ENCODE results near the gene P2RY12.

The P2RY12 gene

GRCh38 chr3:151330899-151331298, 53.7 kb downstream of the P2RY12 start:
- Histone ChIP-seq H3K4me3 (ENCODE audit: low read depth, low read length) (no peak overlapping the region), H3K9me3 (no peaks in the 10 kb centered on the region), H3K27me3 (no peaks in the 10 kb centered on the region), H3K36me3 (no peaks in the 10 kb centered on the region), H3K4me1 (no peaks in the 10 kb centered on the region)
- TF ChIP-seq, protein P1, sequence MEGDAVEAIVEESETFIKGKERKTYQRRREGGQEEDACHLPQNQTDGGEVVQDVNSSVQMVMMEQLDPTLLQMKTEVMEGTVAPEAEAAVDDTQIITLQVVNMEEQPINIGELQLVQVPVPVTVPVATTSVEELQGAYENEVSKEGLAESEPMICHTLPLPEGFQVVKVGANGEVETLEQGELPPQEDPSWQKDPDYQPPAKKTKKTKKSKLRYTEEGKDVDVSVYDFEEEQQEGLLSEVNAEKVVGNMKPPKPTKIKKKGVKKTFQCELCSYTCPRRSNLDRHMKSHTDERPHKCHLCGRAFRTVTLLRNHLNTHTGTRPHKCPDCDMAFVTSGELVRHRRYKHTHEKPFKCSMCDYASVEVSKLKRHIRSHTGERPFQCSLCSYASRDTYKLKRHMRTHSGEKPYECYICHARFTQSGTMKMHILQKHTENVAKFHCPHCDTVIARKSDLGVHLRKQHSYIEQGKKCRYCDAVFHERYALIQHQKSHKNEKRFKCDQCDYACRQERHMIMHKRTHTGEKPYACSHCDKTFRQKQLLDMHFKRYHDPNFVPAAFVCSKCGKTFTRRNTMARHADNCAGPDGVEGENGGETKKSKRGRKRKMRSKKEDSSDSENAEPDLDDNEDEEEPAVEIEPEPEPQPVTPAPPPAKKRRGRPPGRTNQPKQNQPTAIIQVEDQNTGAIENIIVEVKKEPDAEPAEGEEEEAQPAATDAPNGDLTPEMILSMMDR (IDR thresholded peaks at IDR 0.05; ENCODE audit: low read depth, low read length): no peak
- DNase-seq: no peak

- TF ChIP-seq, protein P1 (IDR thresholded peaks at IDR 0.05; ENCODE audit: low read depth, low read length): no peak
- Histone ChIP-seq H3K9me3 (no peaks in the 10 kb centered on the region), H3K27me3 (no peaks in the 10 kb centered on the region), H3K4me1 (no peaks in the 10 kb centered on the region), H3K36me3 (no peaks in the 10 kb centered on the region), H3K4me3 (ENCODE audit: low read depth, low read length) (no peak overlapping the region)
- DNase-seq: no peak
Observed at GRCh38 chr3:151330379-151330778, 54.2 kb downstream of the P2RY12 start.

- Histone ChIP-seq H3K27me3 (no peaks in the 10 kb centered on the region), H3K4me3 (ENCODE audit: low read depth, low read length) (no peak within 1 kb of the TSS), H3K4me1 (no peaks in the 10 kb centered on the region), H3K36me3 (no peaks in the 10 kb centered on the region), H3K9me3 (no peaks in the 10 kb centered on the region)
- DNase-seq: no peak
- TF ChIP-seq, protein P1 (IDR thresholded peaks at IDR 0.05; ENCODE audit: low read depth, low read length): no peak
Observed at GRCh38 chr3:151329363-151329762, 55.2 kb downstream of the P2RY12 start, which contains the start of gene P2RY13. P2RY13 (minus strand) TSS chr3:151329549; CDS start chr3:151329528, 21 bp downstream.

GRCh38 chr3:151328298-151328995, 56.1 kb downstream of the P2RY12 start:
- Histone ChIP-seq H3K4me3 (ENCODE audit: low read depth, low read length) (no peak overlapping the region), H3K9me3 (no peaks in the 10 kb centered on the region), H3K27me3 (no peaks in the 10 kb centered on the region), H3K4me1 (no peaks in the 10 kb centered on the region), H3K36me3 (no peaks in the 10 kb centered on the region)
- TF ChIP-seq, protein P1 (IDR thresholded peaks at IDR 0.05; ENCODE audit: low read depth, low read length): no peak
- DNase-seq: no peak

GRCh38 chr3:151327571-151328198, 56.9 kb downstream of the P2RY12 start:
- Histone ChIP-seq H3K27me3 (no peaks in the 10 kb centered on the region), H3K36me3 (no peaks in the 10 kb centered on the region), H3K4me3 (ENCODE audit: low read depth, low read length) (no peak overlapping the region), H3K9me3 (no peaks in the 10 kb centered on the region), H3K4me1 (no peaks in the 10 kb centered on the region)
- TF ChIP-seq, protein P1 (IDR thresholded peaks at IDR 0.05; ENCODE audit: low read depth, low read length): peak; percentile 45; the same call in 1 of the 2 replicates
- no peak for DNase-seq

DNA sequence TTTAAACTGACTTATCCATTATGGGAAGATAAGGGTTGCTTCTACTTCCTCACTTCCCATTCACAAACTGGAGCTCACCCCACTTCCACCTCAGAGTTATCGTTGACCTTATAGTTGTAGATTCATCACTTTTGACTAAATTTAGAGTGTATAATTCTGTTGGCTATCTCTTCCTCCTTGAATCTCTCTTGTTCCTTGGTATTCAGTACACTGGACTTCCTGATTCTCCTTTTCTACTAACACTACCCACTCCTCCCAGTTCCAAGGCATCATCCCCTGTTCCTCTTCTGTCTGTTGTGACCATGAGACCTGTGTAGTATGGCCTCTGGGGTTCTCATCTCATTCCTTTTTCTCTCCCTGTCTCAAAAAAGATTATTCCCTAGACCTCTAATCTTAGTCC, 62.0 kb downstream of the P2RY12 start:
- no peak overlapping the region for H3K4me3 ChIP-seq (ENCODE audit: low read depth, low read length)
- no peak for DNase-seq
- no peaks in the 10 kb centered on the region; the same call in 1 of the 2 replicates for H3K4me1 ChIP-seq
- H3K27me3 ChIP-seq: no peaks in the 10 kb centered on the region
- TF ChIP-seq, protein P1 (IDR thresholded peaks at IDR 0.05; ENCODE audit: low read depth, low read length): no peak
- H3K9me3 ChIP-seq: no peaks in the 10 kb centered on the region
- no peaks in the 10 kb centered on the region for H3K36me3 ChIP-seq
